ENCODE results near the gene ACAD8. TPM values are rescaled to one million over a fixed set of nuclear protein-coding genes. Genes with fewer than 3 reads are reported as not detected.

Gene ACAD8
- total RNA-seq, 1 donor from 2014 or later = 37.6 TPM

DNA sequence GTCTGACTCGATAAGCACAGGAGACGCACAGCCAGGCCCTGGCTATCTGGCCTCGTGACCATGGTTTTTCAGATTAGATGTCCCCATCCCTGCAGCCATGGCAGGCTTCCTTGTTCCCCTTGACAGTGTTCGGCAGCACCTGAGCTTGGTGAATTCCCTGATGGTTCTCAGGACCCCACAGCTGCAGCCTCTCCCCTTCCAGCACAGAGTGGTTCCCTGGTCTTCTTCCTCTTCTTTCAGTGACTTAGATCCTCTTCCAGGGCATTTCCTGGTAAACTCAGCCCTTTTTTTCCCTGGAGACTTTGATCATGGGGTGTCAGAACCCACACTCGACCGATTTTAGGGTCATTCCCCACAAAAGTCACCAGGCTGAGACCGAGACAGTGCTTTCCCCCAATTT is 37.3 kb downstream of the ACAD8 start:
- no peaks in the 10 kb centered on the region for H3K9me3 Mint-ChIP-seq (ENCODE audit: low read depth)
- no peak overlapping the region for H3K27ac Mint-ChIP-seq

DNA sequence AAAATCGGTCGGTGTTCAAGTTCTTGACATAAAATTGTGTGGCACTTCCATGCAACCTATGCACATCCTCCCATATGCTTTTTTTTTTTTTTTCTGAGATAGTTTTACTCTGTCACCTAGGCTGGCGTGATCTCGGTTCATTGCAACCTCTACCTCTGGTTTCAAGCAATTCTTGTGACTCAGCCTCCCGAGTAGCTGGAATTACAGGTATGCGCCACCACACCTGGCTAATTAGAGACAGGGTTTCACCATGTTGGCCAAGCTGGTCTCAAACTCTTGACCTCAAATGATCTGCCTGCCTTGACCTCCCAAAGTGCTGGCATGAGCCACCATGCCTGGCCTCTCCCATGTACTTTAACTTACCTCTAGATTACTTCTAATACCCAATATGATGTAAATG is 37.8 kb downstream of the ACAD8 start:
- TF ChIP-seq CTCF (IDR thresholded peaks at IDR 0.05; ENCODE audit: unreplicated experiment) = no peak
- Mint-ChIP-seq H3K27ac (no peak overlapping the region), H3K4me3 (ENCODE audit: low read depth) (no peak overlapping the region), H3K36me3 (ENCODE audit: insufficient read depth) (no peaks in the 10 kb centered on the region), H3K9me3 (ENCODE audit: low read depth) (no peaks in the 10 kb centered on the region), H3K27me3 (peaks cover 19% of the 10 kb centered on the region), H3K4me1 (ENCODE audit: low read depth) (no peaks in the 10 kb centered on the region)
- DNase-seq (ENCODE audit: low spot score, unreplicated experiment) = no peak

More for the DNA sequence above, 37.3 kb downstream of the ACAD8 start:
- Mint-ChIP-seq H3K4me1 (ENCODE audit: low read depth) (no peaks in the 10 kb centered on the region), H3K36me3 (ENCODE audit: insufficient read depth) (no peaks in the 10 kb centered on the region), H3K27me3 (peaks cover 19% of the 10 kb centered on the region), H3K4me3 (ENCODE audit: low read depth) (no peak overlapping the region)
- no peak for TF ChIP-seq CTCF (IDR thresholded peaks at IDR 0.05; ENCODE audit: unreplicated experiment)
- DNase-seq (ENCODE audit: low spot score, unreplicated experiment) = no peak

GRCh38 chr11:134292661-134293060 is 39.3 kb downstream of the ACAD8 start:
- Mint-ChIP-seq H3K36me3 (ENCODE audit: insufficient read depth) (no peaks in the 10 kb centered on the region), H3K9me3 (ENCODE audit: low read depth) (no peaks in the 10 kb centered on the region), H3K27me3 (peaks cover 19% of the 10 kb centered on the region), H3K4me1 (ENCODE audit: low read depth) (no peaks in the 10 kb centered on the region), H3K27ac (no peak overlapping the region), H3K4me3 (ENCODE audit: low read depth) (no peak overlapping the region)
- DNase-seq (ENCODE audit: low spot score, unreplicated experiment) = no peak
- no peak for TF ChIP-seq CTCF (IDR thresholded peaks at IDR 0.05; ENCODE audit: unreplicated experiment)

- Mint-ChIP-seq H3K27me3 (peaks cover 14% of the 10 kb centered on the region), H3K4me3 (ENCODE audit: low read depth) (no peak overlapping the region), H3K9me3 (ENCODE audit: low read depth) (no peaks in the 10 kb centered on the region), H3K4me1 (ENCODE audit: low read depth) (no peaks in the 10 kb centered on the region), H3K36me3 (ENCODE audit: insufficient read depth) (no peaks in the 10 kb centered on the region), H3K27ac (no peak overlapping the region)
- TF ChIP-seq CTCF (IDR thresholded peaks at IDR 0.05; ENCODE audit: unreplicated experiment) = no peak
- no peak for DNase-seq (ENCODE audit: low spot score, unreplicated experiment)
Observed at GRCh38 chr11:134293119-134294113, 40.0 kb downstream of the ACAD8 start.

DNA sequence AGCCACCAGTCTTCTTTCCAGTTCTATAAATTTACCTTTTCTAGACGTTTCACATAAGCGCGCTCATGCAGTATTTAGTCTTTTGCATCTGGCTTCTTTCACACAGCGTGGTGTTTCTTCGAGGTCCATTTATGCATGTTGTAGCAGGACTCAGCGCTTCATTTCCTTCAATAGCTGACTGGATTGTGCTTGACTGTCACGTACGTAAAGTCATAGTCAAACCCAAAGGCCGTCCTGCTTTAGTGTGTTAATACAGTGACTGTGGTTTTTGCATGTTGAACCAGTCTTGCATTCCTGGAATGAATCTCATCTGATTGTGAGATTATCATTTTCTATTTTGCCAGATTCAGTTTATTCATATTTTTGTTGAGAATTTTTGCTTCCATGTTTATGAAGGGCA is 41.3 kb downstream of the ACAD8 start:
- Mint-ChIP-seq H3K9me3 (ENCODE audit: low read depth) (no peaks in the 10 kb centered on the region), H3K27me3 (peaks cover 13% of the 10 kb centered on the region), H3K36me3 (ENCODE audit: insufficient read depth) (no peaks in the 10 kb centered on the region), H3K27ac (no peak overlapping the region), H3K4me1 (ENCODE audit: low read depth) (no peaks in the 10 kb centered on the region), H3K4me3 (ENCODE audit: low read depth) (no peak overlapping the region)
- TF ChIP-seq CTCF (IDR thresholded peaks at IDR 0.05; ENCODE audit: unreplicated experiment) = no peak
- no peak for DNase-seq (ENCODE audit: low spot score, unreplicated experiment)

All from progenitor cell of endocrine pancreas (in vitro differentiated cells).